GM21786 (cell line): ENCODE results near the gene CASD1.

Experiments
- ATAC-seq: cut with Tn5 transposase; IDR thresholded peaks from one replicate; pipeline ENCODE4 v1.9.1; 2021; ENCODE audit not compliant: unreplicated experiment

CASD1 gene

GRCh38 chr7:94512735-94513564 is 3.3 kb downstream of the CASD1 start:
- no peak for ATAC-seq

- no peak for ATAC-seq
These were observed 3.9 kb downstream of the CASD1 start for GRCh38 chr7:94513565-94513860.

- no peak for ATAC-seq
These were observed 4.7 kb downstream of the CASD1 start for GRCh38 chr7:94514140-94514889.

GRCh38 chr7:94514917-94515316 is 5.3 kb downstream of the CASD1 start:
- ATAC-seq = no peak

- ATAC-seq = no peak
These were observed 16.3 kb downstream of the CASD1 start for GRCh38 chr7:94525923-94526322.

- ATAC-seq = no peak
These were observed 19.9 kb downstream of the CASD1 start for GRCh38 chr7:94529516-94529915.

- no peak for ATAC-seq
These were observed 20.5 kb downstream of the CASD1 start for GRCh38 chr7:94530109-94530508.

GRCh38 chr7:94532676-94533075 is 23.1 kb downstream of the CASD1 start:
- no peak for ATAC-seq

- ATAC-seq = no peak
These were observed 30.8 kb downstream of the CASD1 start for GRCh38 chr7:94540428-94540827.

- ATAC-seq = no peak
These were observed 37.5 kb downstream of the CASD1 start for GRCh38 chr7:94547126-94547525.

GRCh38 chr7:94556028-94556427 is 46.4 kb downstream of the CASD1 start:
- peak; percentile 71 for ATAC-seq

GRCh38 chr7:94557215-94557614 is 47.6 kb downstream of the CASD1 start:
- no peak for ATAC-seq

- no peak for ATAC-seq
These were observed 50.4 kb downstream of the CASD1 start for GRCh38 chr7:94559972-94560371.

GRCh38 chr7:94561841-94562514 is 52.4 kb downstream of the CASD1 start:
- ATAC-seq = no peak

- no peak for ATAC-seq
These were observed 52.9 kb downstream of the CASD1 start for GRCh38 chr7:94562525-94562924.

- ATAC-seq = no peak
These were observed 55.8 kb downstream of the CASD1 start for GRCh38 chr7:94565247-94565894.

- no peak for ATAC-seq
These were observed 57.8 kb downstream of the CASD1 start for GRCh38 chr7:94567396-94567795.

GRCh38 chr7:94571816-94572215 is 62.2 kb downstream of the CASD1 start:
- ATAC-seq = no peak

- no peak for ATAC-seq
These were observed 66.0 kb downstream of the CASD1 start for GRCh38 chr7:94575646-94576045.

GRCh38 chr7:94576316-94576715 is 66.7 kb downstream of the CASD1 start:
- no peak for ATAC-seq

GRCh38 chr7:94577357-94577756 is 67.7 kb downstream of the CASD1 start:
- no peak for ATAC-seq
